Right forelimb (tissue), 1 donor: ENCODE data around the gene KMO.

ENCODE experiments used
- DNase-seq: peaks from one replicate; pipeline ENCODE4 v3.0.0-alpha.2; 2018

The KMO gene

DNA sequence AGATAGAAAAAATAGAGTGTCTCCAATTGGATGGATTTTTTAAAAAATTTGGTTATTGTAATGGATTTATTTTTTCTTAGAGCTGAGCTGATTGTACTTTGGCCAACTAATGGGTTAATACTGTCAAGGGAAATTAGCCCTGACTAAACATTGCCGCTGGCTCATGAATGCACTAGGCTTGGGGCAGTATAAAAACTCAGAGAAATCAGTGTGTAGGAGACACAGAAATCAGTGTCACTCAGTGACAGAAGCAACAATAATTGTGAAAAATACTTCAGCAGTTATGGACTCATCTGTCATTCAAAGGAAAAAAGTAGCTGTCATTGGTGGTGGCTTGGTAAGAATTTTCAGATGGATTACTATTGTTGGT, at the start of gene KMO:
Gene KMO (plus strand): TSS at position 217 of the 370 bp plus-strand sequence. CDS start 67 bp downstream, at position 284.
- no peak for DNase-seq

DNA sequence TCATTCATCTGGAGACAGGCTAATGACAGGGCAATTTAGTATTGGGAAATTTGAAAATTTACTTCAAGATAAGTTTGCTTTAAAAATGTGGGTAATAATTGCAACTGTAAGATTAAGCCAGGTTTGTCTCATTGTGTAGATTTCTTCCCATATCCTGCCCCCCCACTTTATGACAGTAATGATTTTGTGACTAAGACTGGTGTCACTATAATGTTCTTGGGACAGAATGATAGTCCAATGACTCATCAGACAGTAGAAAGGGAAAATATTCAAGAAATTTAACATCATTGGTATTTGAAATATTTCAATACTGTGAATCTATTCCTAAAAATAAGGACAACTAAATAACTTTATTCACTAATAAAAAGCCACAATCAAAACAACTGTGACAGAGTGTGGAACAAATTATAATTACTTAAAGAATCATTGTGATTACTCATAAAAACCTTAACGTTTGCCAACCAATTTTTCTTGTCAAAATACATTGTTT, 49.4 kb upstream of the KMO start:
- no peak for DNase-seq

GRCh38 chr1:241485145-241485544, 47.0 kb upstream of the KMO start:
- no peak for DNase-seq

- no peak for DNase-seq
Observed at GRCh38 chr1:241485554-241485992, 46.6 kb upstream of the KMO start.

GRCh38 chr1:241488739-241489138, 43.4 kb upstream of the KMO start:
- no peak for DNase-seq

GRCh38 chr1:241495741-241496140, 36.4 kb upstream of the KMO start:
- no peak for DNase-seq

DNA sequence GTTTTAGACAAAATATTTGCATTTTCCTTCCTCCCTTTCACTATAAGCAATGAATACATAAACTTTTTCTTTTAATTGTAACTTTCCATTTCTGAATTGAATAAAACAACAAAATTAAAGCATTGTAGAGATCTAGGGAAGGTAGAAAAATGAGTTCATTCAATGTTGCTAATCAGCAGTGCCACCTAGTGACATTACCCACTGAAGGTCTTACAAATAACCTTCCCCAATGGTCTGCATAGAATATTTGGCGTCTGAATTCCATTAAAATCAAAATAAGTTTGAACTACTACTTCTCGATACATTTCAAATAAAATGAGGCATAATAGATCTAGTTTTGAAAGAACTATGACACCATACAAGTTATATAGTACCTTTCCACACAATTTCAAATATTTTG, 32.3 kb upstream of the KMO start:
- DNase-seq = no peak

- no peak for DNase-seq
Observed at GRCh38 chr1:241503444-241503843, 28.7 kb upstream of the KMO start.

DNA sequence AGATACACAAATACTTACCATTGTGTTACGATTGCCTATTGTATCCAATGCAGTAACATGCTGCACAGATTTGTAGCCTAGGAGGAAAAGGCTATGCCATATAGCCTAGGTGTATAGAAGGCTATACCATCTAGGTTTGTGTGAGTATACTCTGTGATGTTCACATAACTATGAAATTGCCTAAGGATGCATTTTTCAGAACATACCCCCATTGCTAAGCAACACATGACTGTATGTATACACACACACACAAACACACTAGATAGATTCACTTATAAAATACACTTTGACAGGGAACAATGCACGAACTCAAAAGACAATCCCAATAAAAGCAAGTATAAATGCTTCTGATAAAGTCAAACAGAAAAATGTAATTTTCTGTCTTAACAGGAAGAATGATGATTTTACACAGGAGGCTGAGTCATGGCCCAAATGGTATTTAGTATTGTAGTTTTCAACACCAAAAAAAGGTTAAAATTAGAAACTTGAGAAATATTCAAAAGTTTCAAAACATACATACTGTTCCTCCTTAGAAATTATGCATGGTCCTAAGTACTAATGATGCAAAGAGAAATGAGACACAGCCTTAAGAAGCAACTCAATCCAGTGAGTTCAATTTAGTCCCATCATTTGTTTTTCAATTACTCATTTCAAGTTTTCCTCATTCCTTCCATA, 24.9 kb upstream of the KMO start:
- DNase-seq = no peak

- no peak for DNase-seq
Observed at GRCh38 chr1:241513378-241513777, 18.8 kb upstream of the KMO start.

- no peak for DNase-seq
Observed at GRCh38 chr1:241518476-241519307, 13.5 kb upstream of the KMO start.

DNA sequence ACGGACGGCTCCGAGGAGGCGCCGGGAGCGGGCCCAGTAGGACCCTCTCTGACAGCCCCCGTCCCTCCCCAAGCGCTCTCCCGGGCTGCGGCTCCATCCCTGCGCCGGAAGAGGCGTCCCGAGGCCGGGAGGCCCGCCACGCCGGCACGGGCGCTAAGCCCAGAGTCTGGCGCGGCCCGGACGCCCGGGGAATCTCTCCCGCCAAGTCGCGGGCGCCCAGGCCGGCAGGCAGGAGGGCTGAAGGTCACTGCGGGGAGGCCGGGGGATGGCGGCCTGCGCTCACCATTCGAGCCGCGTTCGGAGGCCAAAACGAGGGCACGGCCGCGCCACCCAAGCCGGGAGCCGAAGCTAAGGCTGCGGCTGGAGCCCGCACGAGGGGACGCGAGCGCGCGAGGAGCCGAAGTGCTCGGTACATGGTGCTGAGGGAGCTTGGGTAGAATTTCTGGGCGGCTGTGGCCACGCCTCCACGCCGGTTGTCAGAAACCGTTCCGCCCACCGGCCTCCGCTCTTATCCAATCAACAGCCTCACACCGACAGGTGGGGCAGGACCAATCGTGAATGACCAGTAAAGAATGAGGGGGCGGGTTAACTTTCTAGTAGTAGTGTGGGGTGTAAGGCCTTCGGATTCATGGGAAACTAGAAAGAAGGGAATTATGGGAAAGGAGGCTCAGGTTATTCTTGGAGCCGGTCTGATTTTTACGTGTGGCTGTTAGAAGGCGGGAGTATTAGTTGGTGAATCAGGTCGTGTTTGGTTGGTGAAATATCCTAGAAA, 12.7 kb upstream of the KMO start, which contains the start of gene FH:
Gene FH (minus strand): TSS at position 448 of the 772 bp plus-strand sequence. CDS start 33 bp downstream, at position 415.
- peak; percentile 94 for DNase-seq

DNA sequence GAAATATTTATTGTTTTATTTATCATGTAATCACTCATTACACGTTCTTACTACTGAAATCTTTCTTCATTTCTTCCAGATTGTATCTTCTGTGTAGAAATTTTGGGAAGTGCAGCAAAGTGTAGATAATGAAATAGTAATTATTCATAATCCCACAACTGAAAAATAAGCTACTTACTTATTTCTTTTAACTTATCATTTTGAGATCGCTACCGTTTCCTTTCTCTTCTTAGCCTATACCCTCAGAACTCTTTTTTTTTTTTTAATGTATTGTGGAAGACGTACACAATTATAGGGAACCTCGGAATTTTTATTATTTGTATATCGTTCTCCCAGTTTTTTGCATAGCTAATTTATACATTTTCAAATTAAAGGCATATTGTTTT, 12.1 kb upstream of the KMO start:
- DNase-seq = no peak

- DNase-seq = no peak
Observed at GRCh38 chr1:241521718-241522117, 10.5 kb upstream of the KMO start.

- no peak for DNase-seq
Observed at GRCh38 chr1:241525026-241525425, 7.2 kb upstream of the KMO start.

GRCh38 chr1:241527146-241527545, 5.0 kb upstream of the KMO start:
- DNase-seq = no peak

- no peak for DNase-seq
Observed at GRCh38 chr1:241531195-241532161, 700 bp upstream of the KMO start.

GRCh38 chr1:241532864-241533263, 686 bp downstream of the KMO start:
- no peak for DNase-seq

DNA sequence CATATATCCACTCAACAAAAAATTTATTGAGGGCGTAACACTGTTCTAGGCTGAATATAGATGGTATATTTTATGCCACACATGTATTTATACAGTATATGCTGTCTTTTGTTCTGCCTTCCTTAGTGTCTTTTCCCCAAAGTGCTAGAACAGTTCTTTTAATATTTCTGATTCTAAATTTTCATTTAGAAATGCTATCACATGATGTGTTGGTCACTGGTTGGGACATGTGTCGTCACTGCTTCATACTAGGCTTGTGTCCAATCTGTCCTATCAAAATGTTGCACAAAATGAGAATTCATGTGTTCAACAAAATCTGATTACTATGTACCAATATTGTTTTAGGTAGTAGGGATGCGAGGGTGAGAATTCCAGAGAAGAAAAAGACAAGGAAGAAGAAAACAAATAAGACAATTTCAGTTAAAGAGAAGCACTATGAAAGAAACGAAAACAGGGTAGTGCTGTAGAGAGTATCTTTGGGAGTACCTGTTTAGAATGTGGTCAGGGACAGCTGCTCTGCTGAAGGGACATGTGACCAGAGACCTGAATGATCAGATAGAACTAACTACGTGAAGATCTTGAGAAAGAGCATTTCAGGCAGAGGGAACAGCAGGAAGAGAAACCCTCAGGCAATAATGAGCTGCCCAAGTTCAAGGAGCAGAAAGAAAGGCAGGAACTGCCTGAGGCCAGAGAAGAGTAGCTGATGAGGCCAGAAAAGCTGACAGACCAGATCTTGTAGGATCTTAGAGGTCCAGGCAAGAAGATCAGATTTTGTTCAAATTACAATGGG, 1.3 kb downstream of the KMO start:
- DNase-seq = no peak

- DNase-seq = no peak
Observed at GRCh38 chr1:241536304-241536703, 4.1 kb downstream of the KMO start.

- DNase-seq = no peak
Observed at GRCh38 chr1:241536969-241537368, 4.8 kb downstream of the KMO start.
